ENCODE results near the gene FES.

FES gene

DNA sequence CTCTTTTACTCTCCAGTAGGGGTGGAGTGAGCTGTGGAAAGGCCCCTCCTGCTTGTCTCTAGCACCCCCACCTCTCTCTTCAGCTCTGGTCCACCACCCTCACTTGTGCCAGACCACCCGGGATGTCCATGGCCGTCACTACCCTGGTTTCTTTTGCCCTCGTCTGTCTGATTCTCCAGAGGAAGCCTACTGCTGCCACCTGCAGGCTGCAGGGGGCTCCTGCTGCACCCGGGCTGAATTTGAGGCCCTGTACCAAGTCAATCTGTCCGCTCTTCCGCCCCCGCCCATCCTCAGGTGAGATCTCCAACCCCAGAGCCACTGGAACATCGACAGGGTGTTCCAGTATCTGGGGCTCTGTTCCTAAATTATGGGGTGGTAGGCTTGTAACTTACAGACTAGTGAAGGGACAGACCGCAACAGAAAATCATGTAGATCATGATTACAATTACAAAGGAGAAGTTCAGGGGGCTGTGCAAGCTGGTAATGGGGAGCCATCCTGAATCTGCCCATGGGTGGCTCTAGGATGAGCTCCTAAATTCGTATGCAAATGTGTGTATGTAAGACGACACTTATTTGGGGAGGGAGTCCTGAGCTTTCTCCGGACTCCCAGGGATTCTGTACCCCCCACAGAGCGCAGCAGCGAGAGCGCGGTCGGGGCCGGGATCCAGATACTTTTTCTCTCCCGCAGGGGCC lies 50.1 kb downstream of the FES start:
- no peaks in the 10 kb centered on the region for H3K9me2 ChIP-seq (replicated peaks; ENCODE audit: control insufficient read depth, low read length)

DNA sequence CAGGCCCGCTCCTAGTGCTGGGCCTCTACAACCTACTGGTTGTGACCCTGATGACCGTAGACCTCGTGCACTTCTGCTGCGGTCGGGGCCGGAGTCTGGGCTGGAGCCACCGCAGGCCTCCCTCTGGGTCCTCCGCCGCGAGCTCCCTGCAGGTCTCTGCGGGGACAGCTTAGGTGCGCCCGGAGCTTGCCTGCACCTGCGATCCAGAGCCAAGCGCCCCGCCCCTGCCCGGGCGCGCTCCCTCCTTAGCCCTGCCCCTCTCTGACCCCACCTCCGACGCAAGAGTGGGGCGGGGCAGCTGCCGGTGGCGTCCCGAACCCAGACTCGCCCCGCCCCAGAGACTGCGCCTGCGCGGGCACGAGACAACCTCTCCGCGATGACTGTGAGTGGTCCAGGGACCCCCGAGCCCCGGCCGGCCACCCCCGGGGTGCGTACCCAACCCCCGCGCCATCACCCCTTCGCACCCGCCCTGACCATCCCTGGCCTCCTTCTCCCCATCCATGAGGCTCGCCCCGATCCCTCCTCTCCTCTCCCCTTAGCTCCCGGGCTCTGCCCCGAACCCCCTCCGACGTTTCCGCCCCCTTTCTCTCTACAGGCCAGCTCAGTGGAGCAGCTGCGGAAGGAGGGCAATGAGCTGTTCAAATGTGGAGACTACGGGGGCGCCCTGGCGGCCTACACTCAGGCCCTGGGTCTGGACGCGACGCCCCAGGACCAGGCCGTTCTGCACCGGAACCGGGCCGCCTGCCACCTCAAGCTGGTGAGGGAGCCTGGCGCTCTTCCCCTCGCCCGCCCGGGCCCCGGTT lies 50.8 kb downstream of the FES start, which contains the start of gene UNC45A:
UNC45A (plus strand) TSS at position 337 of the 803 bp plus-strand sequence; CDS start at position 377, 40 bp downstream.
- Histone ChIP-seq H3K4me2 (ENCODE audit: low read length) (peak within 1 kb of the TSS; percentile 85), H3K4me3 (ENCODE audit: low read length) (peak within 1 kb of the TSS; percentile 90)

More for the DNA sequence above, 50.1 kb downstream of the FES start:
- Histone ChIP-seq H3K79me2 (ENCODE audit: control insufficient read depth, low read length) (peaks cover 40% of the 10 kb centered on the region), H3K9me3 (ENCODE audit: control insufficient read depth, insufficient read depth, low read length) (no peaks in the 10 kb centered on the region), H3K27ac (ENCODE audit: low read depth, low read length) (peak overlapping the region; percentile 22), H3K27me3 (ENCODE audit: control insufficient read depth, low read length) (no peaks in the 10 kb centered on the region), H3K4me2 (ENCODE audit: low read length) (peak overlapping the region; percentile 85), H4K20me1 (ENCODE audit: control insufficient read depth, insufficient read depth, low read depth, low read length) (0 out of 2 replicates have a peak, but pooled peaks cover 5% of the 10 kb centered on the region), H3F3A (ENCODE audit: control insufficient read depth, insufficient read depth) (peaks cover 13% of the 10 kb centered on the region), H3K4me3 (ENCODE audit: low read length) (peak overlapping the region; percentile 90), H3K36me3 (ENCODE audit: control insufficient read depth, low read length) (peaks cover 45% of the 10 kb centered on the region), H3K4me1 (ENCODE audit: control insufficient read depth, low read length) (peaks cover 54% of the 10 kb centered on the region)
- TF ChIP-seq, protein P1, sequence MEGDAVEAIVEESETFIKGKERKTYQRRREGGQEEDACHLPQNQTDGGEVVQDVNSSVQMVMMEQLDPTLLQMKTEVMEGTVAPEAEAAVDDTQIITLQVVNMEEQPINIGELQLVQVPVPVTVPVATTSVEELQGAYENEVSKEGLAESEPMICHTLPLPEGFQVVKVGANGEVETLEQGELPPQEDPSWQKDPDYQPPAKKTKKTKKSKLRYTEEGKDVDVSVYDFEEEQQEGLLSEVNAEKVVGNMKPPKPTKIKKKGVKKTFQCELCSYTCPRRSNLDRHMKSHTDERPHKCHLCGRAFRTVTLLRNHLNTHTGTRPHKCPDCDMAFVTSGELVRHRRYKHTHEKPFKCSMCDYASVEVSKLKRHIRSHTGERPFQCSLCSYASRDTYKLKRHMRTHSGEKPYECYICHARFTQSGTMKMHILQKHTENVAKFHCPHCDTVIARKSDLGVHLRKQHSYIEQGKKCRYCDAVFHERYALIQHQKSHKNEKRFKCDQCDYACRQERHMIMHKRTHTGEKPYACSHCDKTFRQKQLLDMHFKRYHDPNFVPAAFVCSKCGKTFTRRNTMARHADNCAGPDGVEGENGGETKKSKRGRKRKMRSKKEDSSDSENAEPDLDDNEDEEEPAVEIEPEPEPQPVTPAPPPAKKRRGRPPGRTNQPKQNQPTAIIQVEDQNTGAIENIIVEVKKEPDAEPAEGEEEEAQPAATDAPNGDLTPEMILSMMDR (IDR thresholded peaks at IDR 0.05; ENCODE audit: low read depth, low read length, poor library complexity, severe bottlenecking), result peak; percentile 97
- no peak for TF ChIP-seq EZH2phosphoT487 (IDR thresholded peaks at IDR 0.05; ENCODE audit: borderline replicate concordance, low read length)

GRCh38 chr15:90936823-90937222 lies 52.5 kb downstream of the FES start:
- Histone ChIP-seq H3K27ac (ENCODE audit: low read depth, low read length) (no peak overlapping the region), H3K4me3 (ENCODE audit: low read length) (peak overlapping the region; percentile 90; the same call in 1 of the 2 replicates), H3K4me2 (ENCODE audit: low read length) (peak overlapping the region; percentile 85), H3K36me3 (ENCODE audit: control insufficient read depth, low read length) (peaks cover 55% of the 10 kb centered on the region), H3F3A (ENCODE audit: control insufficient read depth, insufficient read depth) (no peaks in the 10 kb centered on the region; the same call in 1 of the 2 replicates), H3K4me1 (ENCODE audit: control insufficient read depth, low read length) (peaks cover 43% of the 10 kb centered on the region), H3K27me3 (ENCODE audit: control insufficient read depth, low read length) (no peaks in the 10 kb centered on the region), H4K20me1 (ENCODE audit: control insufficient read depth, insufficient read depth, low read depth, low read length) (0 out of 2 replicates have a peak, but pooled peaks cover 5% of the 10 kb centered on the region), H3K9me2 (replicated peaks; ENCODE audit: control insufficient read depth, low read length) (no peaks in the 10 kb centered on the region), H3K79me2 (ENCODE audit: control insufficient read depth, low read length) (peaks cover 23% of the 10 kb centered on the region), H3K9me3 (ENCODE audit: control insufficient read depth, insufficient read depth, low read length) (no peaks in the 10 kb centered on the region)
- no peak for TF ChIP-seq EZH2phosphoT487 (IDR thresholded peaks at IDR 0.05; ENCODE audit: borderline replicate concordance, low read length)
- TF ChIP-seq, protein P1 (IDR thresholded peaks at IDR 0.05; ENCODE audit: low read depth, low read length, poor library complexity, severe bottlenecking), result no peak

More for the DNA sequence above, 50.8 kb downstream of the FES start, which contains the start of gene UNC45A:
- no peaks in the 10 kb centered on the region for H3K9me2 ChIP-seq (replicated peaks; ENCODE audit: control insufficient read depth, low read length)
- TF ChIP-seq, protein P1 (IDR thresholded peaks at IDR 0.05; ENCODE audit: low read depth, low read length, poor library complexity, severe bottlenecking), result peak; percentile 48
- TF ChIP-seq EZH2phosphoT487 (IDR thresholded peaks at IDR 0.05; ENCODE audit: borderline replicate concordance, low read length), result no peak
- peaks cover 36% of the 10 kb centered on the region for H3K79me2 ChIP-seq (ENCODE audit: control insufficient read depth, low read length)
- no peaks in the 10 kb centered on the region for H3K27me3 ChIP-seq (ENCODE audit: control insufficient read depth, low read length)
- H4K20me1 ChIP-seq (ENCODE audit: control insufficient read depth, insufficient read depth, low read depth, low read length), result 0 out of 2 replicates have a peak, but pooled peaks cover 5% of the 10 kb centered on the region
- H3K4me1 ChIP-seq (ENCODE audit: control insufficient read depth, low read length), result peaks cover 54% of the 10 kb centered on the region
- peaks cover 52% of the 10 kb centered on the region for H3K36me3 ChIP-seq (ENCODE audit: control insufficient read depth, low read length)
- peak within 1 kb of the TSS; percentile 34 for H3K27ac ChIP-seq (ENCODE audit: low read depth, low read length)
- H3K9me3 ChIP-seq (ENCODE audit: control insufficient read depth, insufficient read depth, low read length), result no peaks in the 10 kb centered on the region
- peaks cover 11% of the 10 kb centered on the region for H3F3A ChIP-seq (ENCODE audit: control insufficient read depth, insufficient read depth)

Measured in DOHH2 (cell line).